GM18511 (cell line): ENCODE measurements around the gene PLA2G4D.

Experiments
- ATAC-seq: cut with Tn5 transposase; IDR thresholded peaks from one replicate; pipeline ENCODE4 v1.9.1; 2021; ENCODE audit warnings: mild to moderate bottlenecking, moderate library complexity; ENCODE audit not compliant: unreplicated experiment

Gene PLA2G4D

GRCh38 chr15:42094512-42094963 lies at the start of gene PLA2G4D:
TSS of gene PLA2G4D (minus strand) at chr15:42094562. CDS start at chr15:42094459, 103 bp downstream.
- no peak for ATAC-seq

GRCh38 chr15:42143356-42143755 lies 49.0 kb upstream of the PLA2G4D start:
- no peak for ATAC-seq

GRCh38 chr15:42141795-42142667 lies 47.7 kb upstream of the PLA2G4D start:
- no peak for ATAC-seq

GRCh38 chr15:42141246-42141645 lies 46.9 kb upstream of the PLA2G4D start:
- ATAC-seq: no peak

- no peak for ATAC-seq
These were observed 46.2 kb upstream of the PLA2G4D start for GRCh38 chr15:42140383-42141070.

GRCh38 chr15:42139596-42139995 lies 45.2 kb upstream of the PLA2G4D start:
- no peak for ATAC-seq

- ATAC-seq: no peak
These were observed 44.6 kb upstream of the PLA2G4D start for GRCh38 chr15:42138968-42139386.

GRCh38 chr15:42138411-42138810 lies 44.0 kb upstream of the PLA2G4D start:
- no peak for ATAC-seq

GRCh38 chr15:42137461-42138261 lies 43.3 kb upstream of the PLA2G4D start:
- no peak for ATAC-seq

- no peak for ATAC-seq
These were observed 42.2 kb upstream of the PLA2G4D start for GRCh38 chr15:42136513-42136912.

- no peak for ATAC-seq
These were observed 41.0 kb upstream of the PLA2G4D start for GRCh38 chr15:42135351-42135750.

- ATAC-seq: no peak
These were observed 40.4 kb upstream of the PLA2G4D start for GRCh38 chr15:42134617-42135245.

GRCh38 chr15:42133886-42134502 lies 39.6 kb upstream of the PLA2G4D start:
- ATAC-seq: no peak

GRCh38 chr15:42133356-42133755 lies 39.0 kb upstream of the PLA2G4D start:
- ATAC-seq: no peak

GRCh38 chr15:42131826-42132806 lies 37.8 kb upstream of the PLA2G4D start:
- no peak for ATAC-seq

GRCh38 chr15:42131006-42131405 lies 36.6 kb upstream of the PLA2G4D start:
- ATAC-seq: no peak

GRCh38 chr15:42130246-42130986 lies 36.1 kb upstream of the PLA2G4D start:
- ATAC-seq: no peak

GRCh38 chr15:42129364-42129763 lies 35.0 kb upstream of the PLA2G4D start:
- ATAC-seq: no peak
